HG02571 (cell line): ENCODE measurements around the gene REC8.

Experiments used
- ATAC-seq: cut with Tn5 transposase; IDR thresholded peaks from one replicate; pipeline ENCODE4 v1.9.1; 2021; ENCODE audit warnings: mild to moderate bottlenecking, moderate library complexity; ENCODE audit not compliant: unreplicated experiment

Gene REC8

DNA sequence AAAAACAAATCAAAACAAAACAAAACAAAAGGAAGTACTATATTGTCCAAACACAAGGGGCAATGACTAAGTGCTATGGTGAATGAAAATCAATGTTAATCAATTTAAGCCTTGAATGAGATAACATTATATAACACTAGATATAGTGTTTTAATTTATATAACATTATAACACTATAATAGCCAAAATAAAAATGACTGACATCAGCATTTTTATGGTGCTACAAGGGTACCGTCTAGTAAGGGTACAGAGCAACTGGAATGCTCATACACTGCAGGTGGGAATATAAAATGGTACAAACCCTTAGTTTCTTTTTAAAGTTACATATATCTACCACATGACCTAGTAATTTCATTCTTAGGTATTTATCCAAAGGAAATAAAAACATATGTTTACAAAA is 54.6 kb downstream of the REC8 start:
- ATAC-seq = no peak

- ATAC-seq = no peak
These were observed 57.0 kb downstream of the REC8 start for GRCh38 chr14:24228902-24229301.
